ENCODE data around the gene CAPN5.

The CAPN5 gene

DNA sequence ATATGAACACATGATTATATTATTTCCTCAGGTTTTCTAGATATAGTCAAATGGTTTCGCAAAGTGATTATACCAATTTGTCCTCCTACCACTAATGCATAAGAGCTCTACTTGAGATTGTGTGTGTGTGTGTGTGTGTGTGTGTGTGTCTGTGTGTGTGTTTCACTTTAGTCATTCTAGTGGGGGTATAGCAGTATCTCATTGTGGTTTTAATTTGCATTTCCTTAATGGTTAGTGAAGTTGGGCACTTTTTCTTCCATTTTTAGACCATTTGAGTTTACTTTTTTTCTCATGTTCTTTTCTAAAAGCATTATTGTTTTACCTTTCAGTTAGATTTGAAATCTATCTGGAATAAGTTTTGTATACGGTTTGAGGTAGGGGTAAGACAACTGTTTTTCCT, 12.9 kb downstream of the CAPN5 start:
- Mint-ChIP-seq H3K4me3 (no peak overlapping the region), H3K27me3 (ENCODE audit: low read depth, poor library complexity) (peaks cover 2% of the 10 kb centered on the region), H3K27ac (no peak overlapping the region), H3K36me3 (ENCODE audit: low read depth) (peaks cover 21% of the 10 kb centered on the region), H3K4me1 (peaks cover 29% of the 10 kb centered on the region), H3K9me3 (peaks cover 27% of the 10 kb centered on the region)
- no peak for TF ChIP-seq CTCF (IDR thresholded peaks at IDR 0.05)
- DNase-seq: no peak

GRCh38 chr11:77080643-77081210, 14.0 kb downstream of the CAPN5 start:
- no peak for TF ChIP-seq CTCF (IDR thresholded peaks at IDR 0.05)
- DNase-seq: no peak
- peaks cover 27% of the 10 kb centered on the region for H3K9me3 Mint-ChIP-seq

GRCh38 chr11:77081381-77081851, 14.6 kb downstream of the CAPN5 start:
- Mint-ChIP-seq H3K4me1 (peaks cover 37% of the 10 kb centered on the region), H3K36me3 (ENCODE audit: low read depth) (peaks cover 21% of the 10 kb centered on the region), H3K4me3 (no peak overlapping the region), H3K9me3 (peaks cover 27% of the 10 kb centered on the region), H3K27ac (peak overlapping the region; percentile 84), H3K27me3 (ENCODE audit: low read depth, poor library complexity) (peaks cover 5% of the 10 kb centered on the region)
- TF ChIP-seq CTCF (IDR thresholded peaks at IDR 0.05): no peak
- DNase-seq: no peak

More at GRCh38 chr11:77080643-77081210, 14.0 kb downstream of the CAPN5 start:
- Mint-ChIP-seq H3K4me3 (no peak overlapping the region), H3K27ac (peak overlapping the region; percentile 45), H3K27me3 (ENCODE audit: low read depth, poor library complexity) (peaks cover 2% of the 10 kb centered on the region), H3K4me1 (peaks cover 30% of the 10 kb centered on the region), H3K36me3 (ENCODE audit: low read depth) (peaks cover 21% of the 10 kb centered on the region)

GRCh38 chr11:77081976-77082836, 15.4 kb downstream of the CAPN5 start:
- H3K27ac Mint-ChIP-seq: peak overlapping the region; percentile 88
- TF ChIP-seq CTCF (IDR thresholded peaks at IDR 0.05): no peak
- H3K27me3 Mint-ChIP-seq (ENCODE audit: low read depth, poor library complexity): peaks cover 5% of the 10 kb centered on the region
- no peak for DNase-seq
- H3K4me1 Mint-ChIP-seq: peaks cover 37% of the 10 kb centered on the region
- peaks cover 27% of the 10 kb centered on the region for H3K9me3 Mint-ChIP-seq
- peaks cover 21% of the 10 kb centered on the region for H3K36me3 Mint-ChIP-seq (ENCODE audit: low read depth)
- no peak overlapping the region for H3K4me3 Mint-ChIP-seq

- peak overlapping the region; percentile 88 for H3K27ac Mint-ChIP-seq
- peaks cover 5% of the 10 kb centered on the region for H3K27me3 Mint-ChIP-seq (ENCODE audit: low read depth, poor library complexity)
- no peak for DNase-seq
Observed at GRCh38 chr11:77082838-77083565, 16.2 kb downstream of the CAPN5 start.

More at GRCh38 chr11:77082838-77083565, 16.2 kb downstream of the CAPN5 start:
- H3K36me3 Mint-ChIP-seq (ENCODE audit: low read depth): peaks cover 18% of the 10 kb centered on the region
- no peak overlapping the region for H3K4me3 Mint-ChIP-seq
- no peak for TF ChIP-seq CTCF (IDR thresholded peaks at IDR 0.05)
- H3K4me1 Mint-ChIP-seq: peaks cover 37% of the 10 kb centered on the region
- H3K9me3 Mint-ChIP-seq: peaks cover 24% of the 10 kb centered on the region
